Calu3 (cell line): ENCODE measurements around the gene EMID1. TPM values are rescaled to one million over a fixed set of nuclear protein-coding genes. Genes with fewer than 3 reads are reported as not detected.

Source experiments
- BruUV-seq: library from RNA; stranded (reverse); fragments of 400-500 nt; replicated peaks from 2 replicates; lab custom pipeline; 2021; lab: Mats Ljungman, UMichigan
- CTCF ChIA-PET: fragments of 300-600 bp; sonication (Branson Sonifier 250); formaldehyde crosslinking; loops from one replicate; lab custom pipeline; 2022; ENCODE audit warnings: antibody characterized with exemption; lab: Charles Lee
- DNase-seq: peaks from one replicate; pipeline ENCODE4 v3.0.0; 2022
- H3K27ac Mint-ChIP-seq: one replicate; pipeline ENCODE4 v1.8.0; 2022; ENCODE audit warnings: mixed read lengths; ENCODE audit not compliant: unreplicated experiment
- H3K27me3 Mint-ChIP-seq: one replicate; pipeline ENCODE4 v1.8.0; 2022; ENCODE audit warnings: mixed read lengths; ENCODE audit not compliant: unreplicated experiment
- H3K36me3 Mint-ChIP-seq: one replicate; pipeline ENCODE4 v1.8.0; 2022; ENCODE audit warnings: mild to moderate bottlenecking, moderate library complexity, mixed read lengths; ENCODE audit not compliant: insufficient read depth, unreplicated experiment
- H3K4me1 Mint-ChIP-seq: one replicate; pipeline ENCODE4 v1.8.0; 2022; ENCODE audit warnings: mild to moderate bottlenecking, low read depth, mixed read lengths; ENCODE audit not compliant: unreplicated experiment
- H3K4me3 Mint-ChIP-seq: one replicate; pipeline ENCODE4 v1.8.0; 2022; ENCODE audit warnings: mild to moderate bottlenecking, low read depth, moderate library complexity, mixed read lengths; ENCODE audit not compliant: unreplicated experiment
- H3K9me3 Mint-ChIP-seq: one replicate; pipeline ENCODE4 v1.8.0; 2022; ENCODE audit warnings: low read depth, mixed read lengths; ENCODE audit not compliant: unreplicated experiment
- CTCF ChIP-seq: fragments of 200-600 bp; IDR thresholded peaks from one replicate; pipeline ENCODE4 v1.8.0; 2022; ENCODE audit warnings: antibody characterized with exemption; ENCODE audit not compliant: unreplicated experiment
- intact Hi-C: fragments of 100-400 bp; cut with micrococcal nuclease; formaldehyde crosslinking; loops from one replicate; pipeline ENCODE4 v1.10.0; 2022; ENCODE audit not compliant: unreplicated experiment
- total RNA-seq: library from RNA; stranded (reverse); gene quantifications from 2 replicates; pipeline ENCODE4 v1.2.3, GENCODE V29; 2022

The EMID1 gene
- total RNA-seq, 1 experiment from 2014 or later, result 1.1 TPM

DNA sequence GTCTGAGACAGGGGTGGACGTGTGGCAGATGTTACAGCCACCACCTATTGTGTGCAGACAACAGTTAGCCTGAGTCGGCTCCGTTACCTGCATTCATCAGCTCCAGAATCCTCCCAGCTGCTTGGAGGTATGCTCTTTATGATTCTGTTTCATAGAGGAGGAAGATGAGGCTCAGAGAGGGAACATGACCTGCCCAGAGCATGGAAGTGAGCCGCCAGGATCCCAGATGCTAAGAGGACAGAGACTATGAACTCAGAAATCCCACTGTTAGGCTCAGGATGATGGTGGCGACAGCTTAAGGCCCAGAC, 1.5 kb downstream of the EMID1 start:
- no peaks in the 10 kb centered on the region for H3K4me1 Mint-ChIP-seq
- peaks cover 80% of the 10 kb centered on the region for H3K27me3 Mint-ChIP-seq
- no peak for DNase-seq
- no peak overlapping the region for H3K27ac Mint-ChIP-seq
- intact Hi-C loops, result no loop called here
- H3K36me3 Mint-ChIP-seq, result peaks cover 6% of the 10 kb centered on the region
- CTCF ChIA-PET, result no interaction called here
- no peaks in the 10 kb centered on the region for H3K9me3 Mint-ChIP-seq
- TF ChIP-seq CTCF, result no peak
- no peak overlapping the region for H3K4me3 Mint-ChIP-seq
- BruUV-seq, result no TSS peak

GRCh38 chr22:29207562-29208501, 2.1 kb downstream of the EMID1 start:
- CTCF ChIA-PET, result no interaction called here
- Mint-ChIP-seq H3K9me3 (no peaks in the 10 kb centered on the region), H3K4me1 (no peaks in the 10 kb centered on the region), H3K4me3 (no peak overlapping the region), H3K36me3 (peaks cover 6% of the 10 kb centered on the region), H3K27ac (no peak overlapping the region), H3K27me3 (peaks cover 80% of the 10 kb centered on the region)
- no TSS peak for BruUV-seq
- intact Hi-C loops, result no loop called here
- TF ChIP-seq CTCF, result no peak
- DNase-seq, result no peak

DNA sequence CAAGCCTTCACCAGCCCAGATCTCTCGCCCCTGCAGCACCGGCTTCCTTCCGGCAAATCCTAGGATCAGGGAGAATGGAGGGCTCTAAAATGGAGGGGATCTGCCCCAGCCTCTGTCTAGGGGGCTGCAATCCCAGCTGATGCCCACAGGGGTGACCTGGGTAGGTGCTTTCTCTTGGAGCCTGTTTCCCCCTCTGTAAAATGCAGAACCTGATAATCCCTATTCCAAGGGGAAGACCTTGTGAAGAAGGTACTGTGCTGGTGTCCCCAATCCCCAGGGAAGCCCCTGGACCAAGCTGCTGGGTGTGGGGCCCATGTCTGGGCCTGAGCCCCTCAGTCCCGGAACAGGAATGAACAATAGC, 2.8 kb downstream of the EMID1 start:
- Mint-ChIP-seq H3K36me3 (peaks cover 6% of the 10 kb centered on the region), H3K9me3 (no peaks in the 10 kb centered on the region), H3K4me1 (no peaks in the 10 kb centered on the region), H3K27ac (no peak overlapping the region), H3K27me3 (peaks cover 87% of the 10 kb centered on the region), H3K4me3 (no peak overlapping the region)
- intact Hi-C loops, result no loop called here
- no TSS peak for BruUV-seq
- TF ChIP-seq CTCF, result no peak
- no peak for DNase-seq
- CTCF ChIA-PET, result no interaction called here

GRCh38 chr22:29208879-29209623, 3.4 kb downstream of the EMID1 start:
- peaks cover 6% of the 10 kb centered on the region for H3K36me3 Mint-ChIP-seq
- BruUV-seq, result no TSS peak
- no peak overlapping the region for H3K27ac Mint-ChIP-seq
- no peaks in the 10 kb centered on the region for H3K4me1 Mint-ChIP-seq
- CTCF ChIA-PET, result no interaction called here
- intact Hi-C loops, result no loop called here
- no peak for TF ChIP-seq CTCF
- no peak for DNase-seq
- peaks cover 91% of the 10 kb centered on the region for H3K27me3 Mint-ChIP-seq
- H3K9me3 Mint-ChIP-seq, result no peaks in the 10 kb centered on the region
- no peak overlapping the region for H3K4me3 Mint-ChIP-seq
